ENCODE measurements around the gene DLGAP3. TPM values are rescaled to one million over a fixed set of nuclear protein-coding genes. Genes with fewer than 3 reads are reported as not detected.

DLGAP3 gene
- total RNA-seq, 1 donor from 2014 or later: 0.18 TPM

GRCh38 chr1:34816778-34817177 is 112.7 kb downstream of the DLGAP3 start:
- intact Hi-C loops (cut with DNase I): no loop called here
- no peak overlapping the region for H3K27ac ChIP-seq

GRCh38 chr1:34816332-34816731 is 113.1 kb downstream of the DLGAP3 start:
- Histone ChIP-seq H3K4me3 (no peak overlapping the region), H3K36me3 (no peaks in the 10 kb centered on the region), H3K9me3 (no peaks in the 10 kb centered on the region), H3K27me3 (ENCODE audit: low read depth) (no peaks in the 10 kb centered on the region), H3K27ac (no peak overlapping the region), H3K4me1 (no peaks in the 10 kb centered on the region)
- no peak for ATAC-seq
- intact Hi-C loops (cut with DNase I): no loop called here
- TF ChIP-seq CTCF (IDR thresholded peaks at IDR 0.05): no peak
- no peak for DNase-seq

More at GRCh38 chr1:34816778-34817177, 112.7 kb downstream of the DLGAP3 start:
- Histone ChIP-seq H3K9me3 (no peaks in the 10 kb centered on the region), H3K4me3 (no peak overlapping the region), H3K36me3 (no peaks in the 10 kb centered on the region), H3K4me1 (no peaks in the 10 kb centered on the region), H3K27me3 (ENCODE audit: low read depth) (no peaks in the 10 kb centered on the region)
- ATAC-seq (no peak), DNase-seq (no peak)
- TF ChIP-seq CTCF (IDR thresholded peaks at IDR 0.05): no peak

Other genes with a start within 250 kb of the DLGAP3 start
- not detected for gene GJB5, start 174.6 kb downstream of the DLGAP3 start, total RNA-seq
- gene GJB4, start 169.9 kb downstream of the DLGAP3 start, total RNA-seq: 0.12 TPM
- 0.80 TPM for gene GJB3, start 148.4 kb downstream of the DLGAP3 start, total RNA-seq
- gene GJA4, start 136.7 kb downstream of the DLGAP3 start, total RNA-seq: 16.1 TPM
- 34.0 TPM for gene SMIM12, start 69.9 kb downstream of the DLGAP3 start, total RNA-seq
- 47.8 TPM for gene TMEM35B, start 55.7 kb upstream of the DLGAP3 start, total RNA-seq
- gene ZMYM6, start 102.3 kb upstream of the DLGAP3 start, total RNA-seq: 24.8 TPM
- gene ZMYM1, start 149.7 kb upstream of the DLGAP3 start, total RNA-seq: 12.6 TPM

Measured in lower lobe of right lung (tissue), 2 donors.